ENCODE data around the gene INSC. TPM values are rescaled to one million over a fixed set of nuclear protein-coding genes. Genes with fewer than 3 reads are reported as not detected.
A peak's percentile ranks its signal among the peaks of the same experiment; 100 is the strongest.

INSC gene
- total RNA-seq, 1 experiment from 2014 or later: not detected

DNA sequence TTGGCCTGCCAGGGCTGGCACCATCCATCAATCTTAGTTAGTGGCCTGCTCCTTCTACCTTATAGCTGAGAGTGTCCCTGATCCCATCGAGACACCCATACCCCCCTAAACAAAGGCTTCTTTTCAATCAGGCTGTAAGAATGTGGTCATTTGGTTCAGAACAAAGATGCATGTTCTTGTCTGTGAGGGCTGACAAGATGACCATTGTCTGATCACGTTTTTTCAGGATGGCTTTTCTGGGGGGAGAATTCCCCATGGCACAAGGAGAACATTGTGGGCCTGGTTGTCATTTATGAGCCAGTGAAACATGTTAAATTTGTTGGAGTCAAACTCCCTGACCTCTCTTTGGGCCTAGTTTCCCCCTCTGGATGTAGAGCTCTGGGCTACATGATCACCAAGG, 160.4 kb downstream of the INSC start:
- Mint-ChIP-seq H3K4me1 (ENCODE audit: low read depth, unreplicated experiment) (no peaks in the 10 kb centered on the region), H3K27me3 (ENCODE audit: insufficient read depth, unreplicated experiment) (peaks cover 2% of the 10 kb centered on the region), H3K9me3 (ENCODE audit: unreplicated experiment) (no peaks in the 10 kb centered on the region), H3K27ac (ENCODE audit: unreplicated experiment) (no peak overlapping the region), H3K4me3 (ENCODE audit: unreplicated experiment) (no peak overlapping the region), H3K36me3 (ENCODE audit: insufficient read depth, unreplicated experiment) (no peaks in the 10 kb centered on the region)
- no peaks in the 10 kb centered on the region for H3K4me1 ChIP-seq
- CTCF ChIA-PET: no interaction called here
- DNase-seq: no peak
- POLR2A ChIA-PET: no interaction called here
- BruUV-seq (replicated peaks): no TSS peak
- H3K27me3 ChIP-seq (replicated peaks; ENCODE audit: control insufficient read depth, insufficient read depth, low read length): no peaks in the 10 kb centered on the region
- intact Hi-C loops (cut with micrococcal nuclease; ENCODE audit: unreplicated experiment): loop anchor here (5.0 kb wide), 1 partner anchor 377 kb away; no protein-coding TSS in a partner anchor
- no peak overlapping the region for H3K4me3 ChIP-seq (ENCODE audit: low read depth, low read length)
- no peaks in the 10 kb centered on the region for H3K36me3 ChIP-seq (ENCODE audit: control insufficient read depth, insufficient read depth, low read length)
- TF ChIP-seq, protein P1, sequence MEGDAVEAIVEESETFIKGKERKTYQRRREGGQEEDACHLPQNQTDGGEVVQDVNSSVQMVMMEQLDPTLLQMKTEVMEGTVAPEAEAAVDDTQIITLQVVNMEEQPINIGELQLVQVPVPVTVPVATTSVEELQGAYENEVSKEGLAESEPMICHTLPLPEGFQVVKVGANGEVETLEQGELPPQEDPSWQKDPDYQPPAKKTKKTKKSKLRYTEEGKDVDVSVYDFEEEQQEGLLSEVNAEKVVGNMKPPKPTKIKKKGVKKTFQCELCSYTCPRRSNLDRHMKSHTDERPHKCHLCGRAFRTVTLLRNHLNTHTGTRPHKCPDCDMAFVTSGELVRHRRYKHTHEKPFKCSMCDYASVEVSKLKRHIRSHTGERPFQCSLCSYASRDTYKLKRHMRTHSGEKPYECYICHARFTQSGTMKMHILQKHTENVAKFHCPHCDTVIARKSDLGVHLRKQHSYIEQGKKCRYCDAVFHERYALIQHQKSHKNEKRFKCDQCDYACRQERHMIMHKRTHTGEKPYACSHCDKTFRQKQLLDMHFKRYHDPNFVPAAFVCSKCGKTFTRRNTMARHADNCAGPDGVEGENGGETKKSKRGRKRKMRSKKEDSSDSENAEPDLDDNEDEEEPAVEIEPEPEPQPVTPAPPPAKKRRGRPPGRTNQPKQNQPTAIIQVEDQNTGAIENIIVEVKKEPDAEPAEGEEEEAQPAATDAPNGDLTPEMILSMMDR (IDR thresholded peaks at IDR 0.05; ENCODE audit: insufficient read depth in 1 of 2, low read depth in 1 of 2, low read length in 1 of 2, severe bottlenecking in 1 of 2, unreplicated experiment in 1 of 2): no peak
- H3K9me3 ChIP-seq: 0 out of 2 replicates have a peak, but pooled peaks cover 3% of the 10 kb centered on the region

DNA sequence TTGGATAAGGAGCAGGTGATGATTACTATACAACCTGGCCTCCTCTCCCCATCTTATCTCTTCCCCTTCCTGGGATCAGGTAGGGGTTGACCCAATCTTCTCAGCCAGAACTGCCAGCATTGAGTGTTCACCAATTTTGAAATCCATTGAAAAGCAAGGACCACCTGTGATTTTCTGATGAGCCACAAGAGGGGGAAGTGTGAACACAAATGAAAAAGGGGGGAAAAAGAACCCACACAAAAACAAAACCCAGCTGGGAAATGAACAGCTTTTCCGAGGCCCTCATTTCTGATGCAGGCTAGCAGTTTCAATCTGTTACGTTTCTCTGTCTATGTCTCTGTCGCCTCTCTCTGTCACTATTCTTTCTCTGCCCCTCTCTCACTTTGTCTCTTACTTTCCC, 161.9 kb downstream of the INSC start:
- Mint-ChIP-seq H3K27ac (ENCODE audit: unreplicated experiment) (no peak overlapping the region), H3K4me1 (ENCODE audit: low read depth, unreplicated experiment) (no peaks in the 10 kb centered on the region), H3K4me3 (ENCODE audit: unreplicated experiment) (no peak overlapping the region), H3K27me3 (ENCODE audit: insufficient read depth, unreplicated experiment) (peaks cover 2% of the 10 kb centered on the region), H3K9me3 (ENCODE audit: unreplicated experiment) (no peaks in the 10 kb centered on the region), H3K36me3 (ENCODE audit: insufficient read depth, unreplicated experiment) (no peaks in the 10 kb centered on the region)
- Histone ChIP-seq H3K4me1 (no peaks in the 10 kb centered on the region), H3K4me3 (ENCODE audit: low read depth, low read length) (no peak overlapping the region), H3K36me3 (ENCODE audit: control insufficient read depth, insufficient read depth, low read length) (no peaks in the 10 kb centered on the region), H3K27me3 (replicated peaks; ENCODE audit: control insufficient read depth, insufficient read depth, low read length) (no peaks in the 10 kb centered on the region), H3K9me3 (0 out of 2 replicates have a peak, but pooled peaks cover 3% of the 10 kb centered on the region)
- peak in 1 of 2 experiments; percentile 13 for DNase-seq
- ChIA-PET POLR2A (no interaction called here), CTCF (no interaction called here)
- no TSS peak for BruUV-seq (replicated peaks)
- TF ChIP-seq, protein P1 (IDR thresholded peaks at IDR 0.05; ENCODE audit: insufficient read depth in 1 of 2, low read depth in 1 of 2, low read length in 1 of 2, severe bottlenecking in 1 of 2, unreplicated experiment in 1 of 2): peak; percentile 52
- intact Hi-C loops (cut with micrococcal nuclease; ENCODE audit: unreplicated experiment): loop anchor here (5.0 kb wide), 1 partner anchor 376 kb away; no protein-coding TSS in a partner anchor

DNA sequence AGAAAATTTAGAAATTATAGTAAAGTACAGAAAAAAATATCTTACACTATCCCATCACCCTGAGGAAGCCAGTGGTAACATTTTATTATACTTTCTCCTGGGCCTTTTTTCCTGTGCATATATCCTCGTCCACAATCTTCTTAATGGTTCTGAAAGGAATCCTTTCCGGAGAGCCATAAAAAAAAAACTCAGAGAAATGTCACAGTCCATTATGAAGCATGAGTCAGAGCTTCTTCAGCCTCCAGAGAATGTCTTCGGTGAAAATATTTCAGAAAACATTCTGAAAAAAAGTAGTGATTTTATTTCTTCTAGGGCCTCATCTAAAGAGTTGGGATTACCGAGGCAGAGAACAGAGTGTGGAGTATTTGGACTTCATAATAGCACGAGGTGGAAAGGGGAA, 163.4 kb downstream of the INSC start:
- H3K4me1 Mint-ChIP-seq (ENCODE audit: low read depth, unreplicated experiment): no peaks in the 10 kb centered on the region
- Histone ChIP-seq H3K4me1 (no peaks in the 10 kb centered on the region), H3K4me3 (ENCODE audit: low read depth, low read length) (no peak overlapping the region), H3K27me3 (replicated peaks; ENCODE audit: control insufficient read depth, insufficient read depth, low read length) (no peaks in the 10 kb centered on the region; the same call in 1 of the 2 replicates), H3K36me3 (ENCODE audit: control insufficient read depth, insufficient read depth, low read length) (no peaks in the 10 kb centered on the region), H3K9me3 (0 out of 2 replicates have a peak, but pooled peaks cover 2% of the 10 kb centered on the region)
- ChIA-PET POLR2A (no interaction called here), CTCF (no interaction called here)
- no peak overlapping the region for H3K4me3 Mint-ChIP-seq (ENCODE audit: unreplicated experiment)
- TF ChIP-seq, protein P1 (IDR thresholded peaks at IDR 0.05; ENCODE audit: insufficient read depth in 1 of 2, low read depth in 1 of 2, low read length in 1 of 2, severe bottlenecking in 1 of 2, unreplicated experiment in 1 of 2): no peak
- no peaks in the 10 kb centered on the region for H3K9me3 Mint-ChIP-seq (ENCODE audit: unreplicated experiment)
- H3K27ac Mint-ChIP-seq (ENCODE audit: unreplicated experiment): no peak overlapping the region
- BruUV-seq (replicated peaks): no TSS peak
- H3K36me3 Mint-ChIP-seq (ENCODE audit: insufficient read depth, unreplicated experiment): no peaks in the 10 kb centered on the region
- peaks cover 6% of the 10 kb centered on the region for H3K27me3 Mint-ChIP-seq (ENCODE audit: insufficient read depth, unreplicated experiment)
- DNase-seq: no peak
- intact Hi-C loops (cut with micrococcal nuclease; ENCODE audit: unreplicated experiment): loop anchor here (5.0 kb wide), 1 partner anchor 374 kb away; no protein-coding TSS in a partner anchor
